CMK (cell line): Measurements from ENCODE around the gene RAD51C.
"Not testable (repeated sequence)": the region's sequence is repeated elsewhere in the genome, so short reads cannot be mapped to it uniquely, and the experiment has no call there.

ENCODE experiments used
- DNase-seq: peaks from one replicate; pipeline ENCODE4 v3.0.0-alpha.2; 2010; ENCODE audit warnings: low read depth

The RAD51C gene

DNA sequence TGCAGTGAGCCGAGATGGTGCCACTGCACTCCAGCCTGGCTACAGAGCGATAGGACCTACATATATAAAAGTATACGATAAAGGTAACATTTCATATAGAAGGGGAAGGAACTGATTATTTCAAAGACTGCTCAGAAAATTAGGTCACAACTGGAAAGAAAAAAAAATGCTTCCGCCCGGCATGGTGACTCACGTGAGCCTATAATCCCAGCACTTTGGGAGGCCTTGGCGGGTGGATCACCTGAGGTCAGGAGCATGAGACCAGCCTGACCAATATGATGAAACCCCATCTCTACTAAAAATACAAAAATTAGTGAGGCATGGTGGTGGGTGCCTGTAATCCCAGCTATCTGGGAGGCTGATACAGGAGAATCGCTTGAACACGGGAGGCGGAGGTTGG is 8.4 kb upstream of the RAD51C start:
- DNase-seq, result no peak

DNA sequence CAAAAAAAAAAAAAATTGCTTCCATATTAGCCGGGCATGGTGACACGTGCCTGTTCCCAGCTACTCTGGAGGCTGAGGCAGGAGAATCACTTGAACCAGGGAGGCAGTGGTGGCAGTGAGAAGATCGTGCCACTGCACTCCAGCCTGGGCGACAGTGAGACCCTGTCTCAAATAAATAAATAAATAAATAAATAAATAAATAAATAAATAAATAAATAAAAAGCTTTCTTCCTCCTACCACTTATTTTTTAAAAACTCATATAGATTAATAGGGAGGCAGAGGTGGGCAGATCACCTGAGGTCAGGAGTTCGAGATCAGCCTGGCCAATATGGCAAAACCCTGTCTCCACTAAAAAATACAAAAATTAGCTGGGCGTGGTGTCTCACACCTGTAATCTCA is 7.9 kb upstream of the RAD51C start:
- DNase-seq, result not testable (repeated sequence)

DNA sequence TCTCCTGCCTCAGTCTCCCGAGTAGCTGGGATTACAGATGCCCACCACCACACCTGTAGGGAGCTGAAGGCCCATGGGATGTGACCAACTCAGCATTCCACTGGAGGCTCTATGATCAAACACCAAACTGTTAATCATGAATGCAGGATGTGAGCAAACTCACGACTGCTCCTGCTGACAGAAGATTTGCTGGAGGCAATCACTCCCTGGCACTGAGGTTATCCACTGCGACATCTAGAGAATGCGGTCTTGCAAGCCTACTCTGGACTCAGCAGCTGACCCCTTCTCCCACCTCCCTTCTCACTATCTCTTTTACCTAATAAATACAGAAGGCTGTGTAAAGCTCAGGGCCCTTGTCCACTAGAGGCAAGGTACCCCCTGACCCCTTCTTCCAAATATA is 5.4 kb upstream of the RAD51C start:
- DNase-seq, result no peak

DNA sequence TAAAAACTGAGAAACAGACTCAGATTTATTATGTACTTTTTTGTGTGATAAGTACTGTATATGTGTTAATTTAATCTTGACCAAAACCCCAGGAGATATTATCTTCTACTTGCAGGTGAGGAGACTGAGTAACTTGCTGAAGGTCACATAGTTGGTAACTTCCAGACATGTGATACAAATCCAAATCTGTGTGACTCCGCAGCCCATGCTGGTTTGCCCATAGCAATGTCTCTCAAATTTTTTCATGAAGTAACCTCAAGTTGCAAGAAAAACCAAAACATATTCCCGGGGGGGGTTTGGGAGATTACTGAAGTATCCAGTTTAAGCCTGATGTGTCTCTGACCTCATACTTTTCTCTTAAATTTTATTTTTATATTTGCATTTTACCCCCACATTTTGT is 3.9 kb upstream of the RAD51C start:
- DNase-seq, result no peak

DNA sequence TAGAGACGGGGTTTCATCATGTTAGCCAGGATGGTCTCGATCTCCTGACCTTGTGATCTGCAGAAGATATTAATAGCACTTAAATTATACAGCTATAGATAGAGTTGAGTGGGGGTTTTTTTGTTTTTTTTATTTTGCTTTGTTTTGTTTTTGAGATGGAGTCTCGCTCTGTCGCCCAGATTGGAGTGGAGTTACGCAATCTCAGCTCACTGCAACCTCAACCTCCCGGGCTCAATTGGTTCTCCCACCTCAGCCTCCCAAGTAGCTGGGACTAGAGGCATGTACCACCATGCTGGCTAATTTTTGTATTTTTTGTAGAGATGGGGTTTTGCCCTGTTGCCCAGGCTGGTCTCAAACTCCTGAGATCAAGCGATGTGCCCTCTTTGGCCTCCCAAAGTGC is 2.4 kb upstream of the RAD51C start:
- not testable (repeated sequence) for DNase-seq

DNA sequence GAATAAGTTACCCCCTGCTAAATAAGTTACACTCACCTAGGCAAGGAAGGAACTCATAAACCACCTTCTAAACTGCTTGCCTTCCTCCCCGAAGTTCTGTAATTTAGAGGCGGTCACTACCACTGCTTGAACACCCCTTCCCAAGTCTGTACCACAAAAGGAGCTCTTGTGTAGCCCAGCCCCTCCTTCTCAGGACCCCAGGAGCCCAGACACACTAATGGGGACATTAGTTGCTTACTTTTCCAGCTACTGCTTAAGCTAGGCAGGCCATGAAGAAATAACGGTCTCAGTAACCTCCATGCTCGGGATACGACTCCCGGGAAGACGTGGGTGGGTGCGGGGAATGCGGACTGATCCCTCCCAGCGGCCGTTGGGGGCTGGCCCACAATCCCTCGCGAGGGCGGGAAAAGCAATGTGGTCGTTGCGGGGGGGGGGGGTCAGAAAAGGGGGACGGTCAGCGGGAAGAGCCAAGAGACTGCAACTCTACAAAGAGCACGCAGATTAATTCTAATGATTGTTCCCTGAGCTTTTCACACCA is 632 bp upstream of the RAD51C start, which contains the start of gene TEX14:
Gene TEX14, minus strand, starts transcription at position 345 of the 538 bp plus-strand sequence. CDS start 40,044 bp downstream, outside the sequence.
- DNase-seq, result no peak

DNA sequence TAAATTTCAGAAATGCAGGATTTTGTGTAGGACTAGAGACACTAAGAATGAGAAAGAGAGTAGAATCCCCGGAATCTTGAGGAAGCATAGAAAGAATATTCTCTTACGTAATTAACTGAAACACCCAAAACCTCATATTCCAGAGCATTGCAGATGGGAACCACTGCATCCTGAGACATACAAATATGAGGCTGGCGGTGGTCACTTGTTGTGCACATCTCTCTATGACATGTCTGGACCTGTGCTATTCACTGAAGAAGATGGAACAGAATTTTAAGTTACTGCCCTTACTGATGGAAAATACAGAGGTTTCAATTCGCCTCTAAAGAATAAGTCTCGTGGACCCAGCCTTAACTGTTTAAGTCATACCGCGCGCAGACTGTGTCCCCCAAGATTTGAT is 806 bp downstream of the RAD51C start:
- DNase-seq, result no peak

DNA sequence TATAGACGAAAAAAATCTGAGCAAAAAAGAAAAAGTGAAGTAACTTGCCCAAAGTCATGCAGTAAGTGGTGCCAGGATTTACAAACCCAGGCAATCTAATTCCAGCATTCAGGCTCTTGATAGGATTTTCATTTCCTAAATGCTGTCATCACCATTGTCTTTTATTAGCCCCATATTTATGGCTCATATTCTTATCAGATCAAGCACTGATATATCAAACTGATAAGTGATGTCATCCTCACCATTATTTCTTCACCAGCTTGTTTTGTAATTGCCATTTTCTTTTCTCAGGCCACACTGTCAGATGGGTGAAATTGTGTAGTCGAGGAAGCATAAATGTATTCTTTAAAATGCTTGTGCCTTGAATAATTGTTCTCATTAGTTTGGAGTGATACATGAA is 1.3 kb downstream of the RAD51C start:
- no peak for DNase-seq

DNA sequence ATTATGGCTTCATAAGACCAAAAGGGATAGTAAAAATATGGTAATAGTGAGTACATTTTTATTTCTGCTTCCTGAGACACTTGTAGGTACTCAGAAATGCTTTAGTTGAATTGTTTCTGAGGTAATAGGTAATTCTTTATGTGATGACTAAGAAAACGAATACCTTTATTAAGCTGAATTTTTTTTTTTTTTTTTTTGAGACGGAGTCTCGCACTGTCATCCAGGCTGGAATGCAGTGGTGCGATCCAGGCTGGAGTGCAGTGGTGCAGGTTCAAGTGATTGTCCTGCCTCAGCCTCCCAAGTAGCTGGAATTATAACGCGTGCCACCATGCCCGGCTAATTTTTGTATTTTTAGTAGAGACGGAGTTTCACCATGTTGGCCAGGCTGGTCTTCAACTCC is 1.9 kb downstream of the RAD51C start:
- no peak for DNase-seq

DNA sequence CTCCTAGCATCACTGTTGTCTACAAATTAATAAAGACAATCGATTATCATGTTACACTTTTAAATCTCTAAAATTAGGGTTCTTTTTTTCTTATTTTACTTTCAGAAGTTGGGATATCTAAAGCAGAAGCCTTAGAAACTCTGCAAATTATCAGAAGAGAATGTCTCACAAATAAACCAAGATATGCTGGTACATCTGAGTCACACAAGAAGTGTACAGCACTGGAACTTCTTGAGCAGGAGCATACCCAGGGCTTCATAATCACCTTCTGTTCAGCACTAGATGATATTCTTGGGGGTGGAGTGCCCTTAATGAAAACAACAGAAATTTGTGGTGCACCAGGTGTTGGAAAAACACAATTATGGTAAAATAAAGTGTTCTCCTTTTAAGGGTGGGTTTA is 2.4 kb downstream of the RAD51C start:
- no peak for DNase-seq

DNA sequence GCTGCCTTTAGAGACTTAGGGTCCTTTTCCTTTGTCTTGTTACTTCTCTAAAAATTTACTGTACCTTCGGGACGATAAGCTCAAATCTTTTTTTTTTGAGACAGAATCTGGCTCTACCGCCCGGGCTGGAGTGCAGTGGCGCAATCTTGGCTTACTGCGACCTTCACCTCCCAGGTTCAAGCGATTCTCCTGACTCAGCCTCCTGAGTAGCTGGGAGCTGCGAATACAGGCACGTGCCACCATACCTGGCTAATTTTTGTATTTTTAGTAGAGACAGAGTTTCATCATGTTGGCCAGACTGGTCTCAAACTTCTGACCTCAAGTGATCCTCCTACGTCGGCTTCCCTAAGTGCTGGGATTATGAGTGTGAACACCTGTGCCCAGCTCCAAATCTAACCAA is 7.4 kb downstream of the RAD51C start:
- DNase-seq, result no peak

DNA sequence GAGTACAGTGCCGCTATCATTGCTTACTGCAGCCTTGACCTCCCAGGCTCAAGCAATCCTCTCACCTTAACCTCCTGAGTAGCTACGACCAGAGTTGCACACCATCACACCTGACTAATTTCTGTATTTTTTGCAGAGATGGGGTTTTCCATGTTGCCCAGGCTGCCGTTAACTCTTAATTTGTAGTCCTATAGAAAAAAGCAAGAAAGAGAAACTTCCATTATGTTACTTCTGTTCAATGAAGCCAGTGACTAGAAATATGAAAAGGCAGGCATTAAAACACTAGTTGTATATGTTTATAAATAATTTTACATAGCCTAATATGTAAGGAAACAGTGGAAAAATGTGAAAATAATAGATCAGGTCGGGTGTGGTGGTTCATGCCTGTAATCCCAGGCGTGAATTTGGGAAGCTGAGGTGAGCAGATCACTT is 9.7 kb downstream of the RAD51C start:
- DNase-seq, result no peak

DNA sequence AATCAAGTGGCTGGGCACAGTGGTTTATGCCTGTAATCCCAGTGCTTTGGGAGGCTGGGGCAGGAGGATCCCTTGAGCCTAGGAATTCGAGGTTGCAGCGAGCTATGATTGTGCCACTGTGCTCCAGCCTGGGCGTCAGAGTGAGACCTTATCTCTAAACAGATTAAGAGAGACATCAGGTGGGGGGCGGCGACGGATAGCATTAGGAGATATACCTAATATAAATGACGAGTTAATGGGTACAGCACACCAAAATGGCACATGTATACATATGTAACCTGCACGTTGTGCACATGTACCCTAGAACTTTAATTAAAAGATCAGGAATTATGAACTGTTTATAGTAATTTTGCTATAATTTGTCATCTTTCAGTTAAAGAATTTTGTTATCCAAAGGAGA is 10.3 kb downstream of the RAD51C start:
- no peak for DNase-seq

DNA sequence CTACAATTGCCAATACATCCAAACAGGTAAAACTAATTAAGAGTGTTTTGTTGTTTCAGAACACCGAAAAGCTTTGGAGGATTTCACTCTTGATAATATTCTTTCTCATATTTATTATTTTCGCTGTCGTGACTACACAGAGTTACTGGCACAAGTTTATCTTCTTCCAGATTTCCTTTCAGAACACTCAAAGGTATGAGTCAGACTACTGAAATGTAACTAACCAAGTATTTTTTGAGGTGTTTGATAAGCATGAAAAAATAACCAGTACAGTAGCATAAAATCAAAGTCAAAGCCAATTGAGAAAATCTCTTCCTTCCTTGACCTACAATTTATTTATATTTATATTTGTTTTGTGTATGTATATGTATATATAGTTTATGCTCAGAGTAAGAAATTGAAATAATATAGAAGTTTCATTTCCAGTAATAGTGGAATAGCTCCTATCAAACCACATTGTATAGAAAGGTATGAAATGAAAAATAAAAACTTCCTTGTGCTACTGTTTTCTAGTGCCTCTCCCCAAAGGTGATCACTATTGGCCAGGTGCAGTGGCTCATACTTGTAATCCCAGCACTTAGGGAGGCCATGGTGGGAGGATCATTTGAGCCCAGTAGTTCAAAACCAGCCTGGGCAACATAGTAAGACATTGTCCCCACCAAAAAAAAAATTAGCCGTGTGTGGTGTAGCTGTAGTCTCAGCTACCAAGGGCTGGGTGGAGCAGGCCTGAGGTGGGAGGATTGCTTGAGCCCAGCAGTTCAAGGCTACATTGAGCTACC is 10.9 kb downstream of the RAD51C start:
- DNase-seq, result no peak

DNA sequence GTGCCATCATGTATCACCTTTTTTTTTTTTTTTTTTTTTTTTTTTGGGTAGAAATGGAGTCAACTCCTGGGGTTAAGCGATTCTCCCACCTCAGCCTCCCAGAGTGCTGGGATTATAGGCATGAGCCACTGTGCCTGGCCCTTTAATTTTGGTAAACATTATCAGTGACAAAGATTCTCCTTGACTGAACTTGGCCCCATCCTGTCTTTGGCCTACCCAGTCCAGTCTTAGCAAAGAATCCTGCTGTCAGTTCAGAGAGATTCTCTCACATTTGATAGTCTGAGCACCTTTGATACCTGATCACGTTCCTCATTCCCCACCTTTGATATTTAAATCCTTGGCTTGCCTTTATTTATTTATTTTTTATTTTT is 11.5 kb downstream of the RAD51C start:
- no peak for DNase-seq

DNA sequence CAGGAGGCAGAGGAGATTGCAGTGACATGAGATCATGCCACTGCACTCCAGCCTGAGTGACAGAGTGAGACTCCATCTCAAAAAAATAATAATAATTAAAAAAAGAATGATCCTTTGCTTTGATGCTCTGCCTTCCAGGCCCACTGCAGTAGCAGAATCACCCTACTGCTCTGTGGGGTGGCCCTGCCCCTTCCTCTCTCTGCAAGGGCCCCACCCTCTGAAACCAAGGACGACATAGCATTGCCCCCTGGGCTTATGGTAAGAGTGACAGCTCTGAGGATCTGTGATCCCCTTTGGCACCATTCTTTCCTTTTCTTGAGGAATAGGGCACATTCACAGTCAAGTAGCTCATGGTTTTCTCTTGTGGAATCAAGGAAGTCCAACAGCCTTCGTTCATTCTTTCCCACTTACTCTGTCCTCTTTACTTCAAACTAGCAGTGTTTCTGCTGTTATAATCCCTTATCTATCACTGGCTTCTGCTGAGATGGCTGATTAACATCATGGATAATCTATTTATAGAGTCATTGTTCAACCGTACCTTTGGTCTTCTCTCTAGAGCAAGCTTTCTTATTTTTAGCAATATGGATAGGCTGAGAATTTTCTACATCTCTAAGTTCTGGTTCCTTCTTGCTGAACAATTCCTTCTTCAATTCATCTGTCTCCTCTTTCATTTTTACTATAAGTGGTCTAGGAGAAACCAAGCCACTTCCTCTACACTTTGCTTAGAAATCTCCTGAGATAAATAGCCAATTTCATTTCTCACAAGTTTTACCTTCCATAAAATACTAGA is 14.1 kb downstream of the RAD51C start:
- DNase-seq, result no peak

DNA sequence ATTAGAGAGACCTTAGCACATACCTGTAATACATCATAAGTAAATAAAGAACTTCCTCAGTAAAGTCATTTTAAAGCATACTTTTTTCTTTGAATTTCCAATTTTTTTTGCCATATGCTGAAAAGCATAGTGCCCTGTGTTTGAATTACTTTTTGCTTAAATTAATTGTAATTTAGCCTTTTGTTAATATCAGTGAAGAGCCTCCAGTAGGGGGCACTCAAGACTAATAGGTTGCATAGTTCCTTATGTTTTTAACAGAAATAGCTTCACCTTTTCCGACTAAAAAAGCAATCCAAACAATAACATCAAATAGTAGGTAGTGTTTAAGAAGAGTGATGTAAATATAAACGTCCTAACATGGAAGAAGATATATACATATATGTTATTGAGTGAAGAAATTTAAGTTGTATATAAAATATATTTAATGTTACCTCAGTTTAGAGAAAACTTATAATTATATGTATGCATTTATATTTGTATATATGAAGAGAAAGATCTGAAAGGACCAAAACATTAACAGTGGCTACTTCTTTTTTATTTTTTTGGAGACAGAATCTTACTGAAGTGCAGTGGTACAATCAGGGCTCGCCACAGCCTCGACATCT is 18.6 kb downstream of the RAD51C start:
- DNase-seq, result no peak

DNA sequence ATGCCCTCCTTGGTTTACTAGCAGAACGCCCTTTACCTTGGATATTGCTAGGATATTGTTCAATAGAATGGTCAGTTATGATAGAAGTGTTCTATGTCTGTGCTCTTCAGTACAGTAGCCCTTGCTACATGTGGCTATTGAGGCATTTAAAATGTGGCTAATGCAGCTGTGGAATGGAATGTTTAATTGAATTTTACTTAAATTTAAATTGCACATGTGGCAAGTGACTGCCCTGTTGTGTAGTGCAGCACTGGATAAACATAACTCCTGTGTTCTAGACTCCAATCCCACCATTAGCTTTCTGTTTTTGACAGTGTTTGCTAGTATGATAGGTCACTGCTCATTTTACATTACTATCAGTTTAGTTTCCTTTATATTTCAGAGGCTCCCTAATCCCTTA is 29.9 kb downstream of the RAD51C start:
- DNase-seq, result no peak

DNA sequence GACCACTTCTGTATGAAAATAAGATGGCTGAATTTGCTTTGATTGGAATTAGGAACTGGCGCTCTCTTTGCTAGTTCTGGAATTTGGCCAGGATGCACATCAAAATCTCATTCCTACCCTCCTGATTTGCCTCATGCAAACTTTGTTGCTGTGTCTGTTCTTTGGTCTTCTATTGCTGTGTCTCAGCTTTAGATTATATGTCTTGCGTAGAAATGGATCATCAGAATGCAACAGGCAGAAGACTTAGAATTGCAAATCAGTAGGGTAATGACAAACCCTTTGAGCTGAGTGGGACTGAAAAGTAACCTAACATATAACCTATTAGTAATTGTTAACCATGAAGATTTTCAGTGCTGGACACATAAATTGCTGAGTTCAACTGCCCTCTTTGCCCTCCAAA is 30.3 kb downstream of the RAD51C start:
- DNase-seq, result no peak

DNA sequence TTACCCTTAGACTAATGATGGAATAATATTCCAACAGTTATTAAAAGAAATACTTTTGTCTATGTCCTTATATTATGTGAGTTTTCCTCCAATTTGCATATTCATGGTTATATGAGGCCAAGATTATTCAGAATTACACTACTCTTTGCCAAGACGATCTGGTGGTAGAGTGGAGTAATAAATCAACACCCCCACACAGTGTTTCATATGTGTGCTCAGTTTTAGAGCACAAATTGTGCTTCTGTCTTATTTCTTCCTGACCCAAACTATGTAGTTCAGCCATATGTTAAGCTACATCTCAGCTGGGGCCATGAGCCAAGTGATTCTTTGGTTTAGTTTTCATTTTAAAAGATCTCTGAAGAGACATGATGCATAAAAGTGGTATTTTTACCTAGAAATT is 36.4 kb downstream of the RAD51C start:
- no peak for DNase-seq

DNA sequence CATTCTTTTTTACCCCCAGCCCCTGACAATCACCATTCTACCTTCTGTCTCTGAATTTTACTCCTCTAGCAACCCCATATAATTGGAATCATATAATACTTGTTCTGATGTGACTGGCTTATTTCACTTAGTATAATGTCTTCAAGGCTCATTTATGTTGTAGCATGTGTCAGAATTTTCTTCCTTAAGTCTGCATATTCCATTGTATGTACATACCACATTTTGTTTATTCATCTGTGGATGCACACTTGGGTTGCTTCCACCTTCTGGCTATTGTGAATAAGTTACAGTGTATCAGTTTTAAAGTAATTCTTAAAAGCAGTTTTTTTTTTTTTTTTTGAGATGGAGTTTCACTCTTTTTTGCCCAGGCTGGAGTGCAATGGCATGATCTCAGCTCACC is 38.5 kb downstream of the RAD51C start:
- no peak for DNase-seq

DNA sequence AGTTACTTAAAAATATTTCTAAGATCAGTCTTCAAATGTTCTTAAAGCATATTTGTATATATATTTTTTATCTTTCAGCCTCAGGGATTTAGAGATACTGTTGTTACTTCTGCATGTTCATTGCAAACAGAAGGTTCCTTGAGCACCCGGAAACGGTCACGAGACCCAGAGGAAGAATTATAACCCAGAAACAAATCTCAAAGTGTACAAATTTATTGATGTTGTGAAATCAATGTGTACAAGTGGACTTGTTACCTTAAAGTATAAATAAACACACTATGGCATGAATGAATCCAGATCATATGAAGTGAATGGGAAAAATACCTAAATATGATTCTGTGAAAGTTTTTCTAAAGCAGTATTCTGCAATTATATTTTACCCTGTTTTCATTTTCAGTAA is 41.6 kb downstream of the RAD51C start:
- DNase-seq, result no peak

DNA sequence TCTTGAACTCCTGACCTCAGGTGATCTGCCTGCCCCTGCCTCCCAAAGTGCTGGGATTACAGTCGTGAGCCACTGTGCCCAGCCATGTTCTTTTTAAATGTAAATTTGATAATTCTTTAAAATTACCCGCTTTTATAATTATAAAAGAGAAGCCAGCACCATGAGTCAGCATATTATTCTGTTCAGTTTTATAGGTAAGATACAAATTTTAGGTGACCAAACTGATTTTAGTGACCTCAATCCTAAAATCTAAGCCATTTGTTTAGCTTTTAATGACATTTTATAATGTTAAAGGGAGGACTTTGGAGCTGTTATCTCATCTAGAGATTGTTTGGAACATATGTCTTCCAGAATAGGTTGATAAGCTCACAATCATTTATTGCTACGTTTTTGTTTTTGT is 42.4 kb downstream of the RAD51C start:
- DNase-seq, result no peak
